HepG2 (cell line): ENCODE results near the gene ASIC2. TPM values are rescaled to one million over a fixed set of nuclear protein-coding genes. Genes with fewer than 3 reads are reported as not detected.

ENCODE experiments used
- ATAC-seq: fragments of 200-7000 bp; cut with Tn5 transposase; 3 replicates; pipeline ENCODE4 v1.9.1; 2020; ENCODE audit warnings: mild to moderate bottlenecking, moderate library complexity
- BruUV-seq: library from RNA; stranded (reverse); fragments of 400-500 nt; replicated peaks from 2 replicates; lab custom pipeline; 2021; lab: Mats Ljungman, UMichigan
- CTCF ChIA-PET: fragments of 300-600 bp; formaldehyde crosslinking; extraction: SDS; loops from one replicate; lab custom pipeline; 2021; ENCODE audit warnings: low total read pairs, inconsistent platforms, low intra/inter-chr PET ratio; lab: Yijun Ruan, JAX
- POLR2A ChIA-PET: fragments of 350-600 bp; sonication (Branson Sonifier 250); formaldehyde crosslinking; loops from one replicate; lab custom pipeline; 2020; ENCODE audit warnings: antibody characterized with exemption, inconsistent platforms; lab: Yijun Ruan, JAX
- DNase-seq: peaks from one replicate; pipeline ENCODE4 v3.0.0-alpha.2; 2015; ENCODE audit warnings: low spot score
- FAIRE-seq: peaks from 3 replicates; lab custom pipeline; 2011; peaks lifted over from hg19 to GRCh38; lab: Jason Lieb, UNC
- H2AFZ ChIP-seq: one replicate; pipeline ENCODE4 v1.6.1; 2011; ENCODE audit warnings: low read length, inconsistent platforms
- H3K27ac ChIP-seq: fragments of 300-600 bp; 3 replicates; pipeline ENCODE4 v1.8.0; 2011; ENCODE audit warnings: mixed run types, mild to moderate bottlenecking, mixed read lengths, low read length, inconsistent platforms; ENCODE audit not compliant: insufficient read depth; ENCODE audit errors: extremely low read length
- H3K27me3 ChIP-seq, 2 experiments: fragments of 200-600 bp in 1 of 2; 2 replicates in 1 of 2; 3 replicates in 1 of 2; pipeline versions ENCODE4 v1.6.0 to v1.8.0; 2011; ENCODE audit warnings: low read length in 2 of 2, mild to moderate bottlenecking in 2 of 2, moderate library complexity in 2 of 2, inconsistent platforms in 1 of 2; ENCODE audit not compliant: insufficient read depth in 2 of 2, control insufficient read depth in 1 of 2
- H3K36me3 ChIP-seq, 2 experiments: fragments of 200-600 bp in 1 of 2; replicated peaks in 1 of 2; 2 replicates in 1 of 2; 3 replicates in 1 of 2; pipeline versions ENCODE4 v1.5.1 to v1.8.0; 2011; ENCODE audit warnings: low read length in 2 of 2, inconsistent platforms in 1 of 2; ENCODE audit not compliant: insufficient read depth in 2 of 2, control insufficient read depth in 1 of 2
- H3K4me1 ChIP-seq: 2 replicates; pipeline ENCODE4 v1.5.1; 2012; ENCODE audit warnings: low read length, inconsistent platforms; ENCODE audit not compliant: insufficient read depth
- H3K4me2 ChIP-seq: 2 replicates; pipeline ENCODE4 v1.6.0; 2011; ENCODE audit warnings: low read depth, low read length, inconsistent platforms
- H3K4me3 ChIP-seq, 3 experiments: fragments of 200-600 bp in 1 of 3; sonication (generic), shearing (Covaris generic) in 1 of 3; replicated peaks in 1 of 3; 2 replicates each; pipeline ENCODE4 v1.5.1; 2011 to 2016; ENCODE audit warnings: low read length in 3 of 3, inconsistent platforms in 2 of 3, low read depth in 2 of 3, mild to moderate bottlenecking in 2 of 3, control low read depth in 1 of 3, mixed read lengths in 1 of 3; ENCODE audit not compliant: insufficient read depth in 1 of 3
- H3K79me2 ChIP-seq: one replicate; pipeline ENCODE4 v1.6.1; 2011; ENCODE audit warnings: low read length, inconsistent platforms; ENCODE audit not compliant: insufficient read depth
- H3K9ac ChIP-seq: 2 replicates; pipeline ENCODE4 v1.6.0; 2011; ENCODE audit warnings: mild to moderate bottlenecking, low read depth, low read length, inconsistent platforms; ENCODE audit not compliant: insufficient read depth
- H3K9me3 ChIP-seq: 2 replicates; pipeline ENCODE4 v1.5.1; 2012; ENCODE audit warnings: mild to moderate bottlenecking, low read length
- H4K20me1 ChIP-seq: 2 replicates; pipeline ENCODE4 v1.6.0; 2011; ENCODE audit warnings: inconsistent platforms, mild to moderate bottlenecking, low read length, moderate library complexity; ENCODE audit not compliant: insufficient read depth
- HCFC1 ChIP-seq: fragments of 150-350 bp; IDR thresholded peaks from 2 replicates; pipeline ENCODE4 v1.6.1; 2014; ENCODE audit warnings: low read depth, low read length
- KMT2A ChIP-seq: sonication (generic); formaldehyde crosslinking; IDR thresholded peaks from 2 replicates; pipeline ENCODE4 v1.4.0; 2020; ENCODE audit warnings: missing genetic modification reagents
- MTF2 ChIP-seq: sonication (generic); formaldehyde crosslinking; IDR thresholded peaks from 2 replicates; pipeline ENCODE4 v1.5.0; 2020; ENCODE audit warnings: missing genetic modification reagents, borderline replicate concordance
- NFE2L2 ChIP-seq: fragments of 150-350 bp; IDR thresholded peaks from 2 replicates; pipeline ENCODE4 v1.6.1; 2014; ENCODE audit warnings: low read length
- PLSCR1 ChIP-seq: sonication (generic); formaldehyde crosslinking; IDR thresholded peaks from 2 replicates; pipeline ENCODE4 v1.5.0; 2020; ENCODE audit warnings: missing genetic modification reagents, mild to moderate bottlenecking, borderline replicate concordance
- SAP130 ChIP-seq: IDR thresholded peaks from 2 replicates; pipeline ENCODE4 v1.6.1; 2016; ENCODE audit warnings: low read depth
- SIN3A ChIP-seq: IDR thresholded peaks from 2 replicates; pipeline ENCODE4 v1.6.1; 2011; ENCODE audit warnings: low read depth, mild to moderate bottlenecking, control low read depth, low read length, borderline replicate concordance
- TFAP4 ChIP-seq: sonication (generic); IDR thresholded peaks from 2 replicates; pipeline ENCODE4 v1.6.1; 2016; ENCODE audit warnings: low read depth, borderline replicate concordance
- ZBTB1 ChIP-seq: sonication (generic); formaldehyde crosslinking; IDR thresholded peaks from 2 replicates; pipeline ENCODE4 v1.4.0; 2020; ENCODE audit warnings: missing genetic modification reagents, borderline replicate concordance
- ZBTB44 ChIP-seq: sonication (generic); formaldehyde crosslinking; IDR thresholded peaks from 2 replicates; pipeline ENCODE4 v1.4.0; 2020; ENCODE audit warnings: missing genetic modification reagents
- ZBTB46 ChIP-seq: sonication (generic); formaldehyde crosslinking; IDR thresholded peaks from 2 replicates; pipeline ENCODE4 v1.4.0; 2020; ENCODE audit warnings: mild to moderate bottlenecking, missing genetic modification reagents, borderline replicate concordance
- ZNF101 ChIP-seq: sonication (generic); formaldehyde crosslinking; IDR thresholded peaks from 2 replicates; pipeline ENCODE4 v1.4.0; 2020; ENCODE audit warnings: mild to moderate bottlenecking, low read depth, missing genetic modification reagents, borderline replicate concordance
- ZNF263 ChIP-seq: sonication (generic); formaldehyde crosslinking; IDR thresholded peaks from 2 replicates; pipeline ENCODE4 v1.4.0; 2020; ENCODE audit warnings: missing genetic modification reagents
- ZNF546 ChIP-seq: sonication (generic); formaldehyde crosslinking; conservative IDR thresholded peaks from 2 replicates; pipeline ENCODE4 v1.8.1; 2023; ENCODE audit warnings: mild to moderate bottlenecking, missing genetic modification reagents
- ZNF644 ChIP-seq: IDR thresholded peaks from 2 replicates; pipeline ENCODE4 v1.6.1; 2016; ENCODE audit warnings: low read depth
- ZSCAN21 ChIP-seq: sonication (generic); formaldehyde crosslinking; IDR thresholded peaks from 2 replicates; pipeline ENCODE4 v1.8.0; 2022; ENCODE audit warnings: mild to moderate bottlenecking, missing genetic modification reagents, moderate library complexity, borderline replicate concordance
- WGBS: methylation state at CpG from one replicate; pipeline ENCODE4 v1.1.6; 2017; ENCODE audit warnings: low lambda C conversion rate; 5-methylcytosine and 5-hydroxymethylcytosine counted together
- in situ Hi-C: cut with HindIII; loops from 2 replicates; pipeline ENCODE4 v1.10.0; 2017; ENCODE audit warnings: low pct_unique_long_range_greater_than_20kb; ENCODE audit not compliant: extremely low pct_ligation_motif_present
- intact Hi-C: fragments of 100-400 bp; cut with micrococcal nuclease; formaldehyde crosslinking; loops from one replicate; pipeline ENCODE4 v1.10.0; 2022; ENCODE audit not compliant: unreplicated experiment
- polyA plus RNA-seq, 8 experiments: library from polyadenylated mRNA; depleted of rRNA in 3 of 8; stranded (reverse) in 7 of 8; unstranded in 1 of 8; fragments of >200 nt; fragmentation: Illumina TruSeq in 4 of 8; extraction: Trizol in 4 of 8; gene quantifications; 2 replicates each; pipeline versions ENCODE4 v1.2.1 to v1.2.3, GENCODE V29; 2011 to 2016; ENCODE audit warnings: low read depth in 4 of 8, missing spikeins in 1 of 8, mixed read lengths in 1 of 8; ENCODE audit not compliant: insufficient read depth in 1 of 8
- total RNA-seq, 5 experiments: library from RNA; depleted of rRNA; stranded (reverse); fragments of >200 nt; fragmentation: Illumina TruSeq; extraction: Trizol; gene quantifications; 2 replicates each; pipeline ENCODE4 v1.2.3, GENCODE V29; 2016; ENCODE audit warnings: low read depth in 1 of 5

The ASIC2 gene
- total and polyA plus RNA-seq, 2 of the 13 experiments (the other 11 are each of a cell fraction or from before 2014, with no cell fraction given): not detected

- no peak overlapping the region for H3K9ac ChIP-seq
- in situ Hi-C loops (no loop called here), intact Hi-C loops (no loop called here)
- H3K36me3 ChIP-seq: no peaks in the 10 kb centered on the region
- TF ChIP-seq SAP130 (CRISPR knock-in tag) (no peak), TFAP4 (no peak), ZSCAN21 (no peak), ZNF101 (no peak), ZNF644 (CRISPR knock-in tag) (no peak)
- ChIA-PET POLR2A (no interaction called here), CTCF (no interaction called here)
- no peak overlapping the region for H3K4me2 ChIP-seq
- H3K27me3 ChIP-seq: no peaks in the 10 kb centered on the region; a peak in 1 of 5 replicates
- H2AFZ ChIP-seq: no peak overlapping the region
- FAIRE-seq (no peak), DNase-seq (no peak), ATAC-seq (no peak)
- H4K20me1 ChIP-seq: no peaks in the 10 kb centered on the region
- no peaks in the 10 kb centered on the region for H3K9me3 ChIP-seq
- 0% methylated on average over 1 of the region's 1 CpG for WGBS
- no TSS peak for BruUV-seq
- H3K4me3 ChIP-seq: no peak overlapping the region
- H3K4me1 ChIP-seq: no peaks in the 10 kb centered on the region
- no peak overlapping the region for H3K27ac ChIP-seq
- no peaks in the 10 kb centered on the region for H3K79me2 ChIP-seq
Observed at GRCh38 chr17:32971171-32971570, 321.9 kb downstream of the ASIC2 start.

GRCh38 chr17:32970281-32970680 is 322.8 kb downstream of the ASIC2 start:
- Histone ChIP-seq H3K9me3 (no peaks in the 10 kb centered on the region), H3K4me1 (no peaks in the 10 kb centered on the region), H2AFZ (no peak overlapping the region), H3K27ac (no peak overlapping the region), H3K79me2 (no peaks in the 10 kb centered on the region), H3K27me3 (no peaks in the 10 kb centered on the region; a peak in 1 of 5 replicates), H3K4me3 (no peak overlapping the region), H3K36me3 (no peaks in the 10 kb centered on the region), H3K4me2 (no peak overlapping the region), H3K9ac (no peak overlapping the region), H4K20me1 (no peaks in the 10 kb centered on the region)
- in situ Hi-C loops: no loop called here
- ATAC-seq: no peak
- ChIA-PET POLR2A (no interaction called here), CTCF (no interaction called here)
- intact Hi-C loops: no loop called here
- no peak for DNase-seq
- no TSS peak for BruUV-seq
- FAIRE-seq: no peak
- 8% methylated on average over 3 of the region's 3 CpGs for WGBS
- TF ChIP-seq SIN3A (no peak), ZNF546 (CRISPR knock-in tag) (no peak), HCFC1 (no peak), NFE2L2 (no peak), PLSCR1 (no peak), KMT2A (CRISPR knock-in tag) (no peak), MTF2 (CRISPR knock-in tag) (no peak), ZBTB46 (CRISPR knock-in tag) (no peak), ZBTB44 (no peak), ZBTB1 (no peak), ZNF263 (CRISPR knock-in tag) (no peak)
